Islet precursor cell (in vitro differentiated cells): Measurements from ENCODE around the gene RIMBP3B.
"Not testable (repeated sequence)": the region's sequence is repeated elsewhere in the genome, so short reads cannot be mapped to it uniquely, and the experiment has no call there.

Source experiments
- DNase-seq: peaks from one replicate; pipeline ENCODE4 v3.0.0-alpha.2; 2018

Gene RIMBP3B

DNA sequence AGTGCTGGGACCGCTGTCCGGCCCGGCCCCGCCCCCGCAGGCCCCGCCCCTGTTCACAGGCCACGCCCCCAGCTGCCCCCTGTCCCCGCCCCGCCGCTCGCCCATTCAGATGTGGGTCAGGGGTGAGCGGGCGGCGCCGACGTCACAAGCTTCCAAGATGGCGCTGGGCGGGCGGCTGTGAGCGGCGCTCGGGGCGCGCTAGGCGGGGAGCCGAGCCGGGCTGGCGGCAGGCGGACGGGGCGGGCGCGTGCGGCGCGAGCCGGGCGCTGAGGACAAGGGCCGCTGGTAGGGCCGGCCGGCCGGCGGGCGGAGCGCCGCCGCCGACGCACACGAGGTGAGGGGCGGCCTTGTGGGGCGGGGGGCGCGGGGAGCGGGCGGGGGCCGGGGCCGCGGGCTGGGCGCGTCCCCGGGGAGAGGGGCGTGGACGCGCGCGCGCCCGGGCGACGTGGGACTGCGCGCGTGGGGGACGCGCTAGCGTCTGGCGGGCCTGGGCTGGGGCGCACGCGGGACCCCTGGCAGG is 33.7 kb downstream of the RIMBP3B start, which contains the start of gene HIC2:
Gene HIC2, plus strand, starts transcription at position 145 of the 520 bp plus-strand sequence. CDS start 25,461 bp downstream, outside the sequence.
- DNase-seq, result not testable (repeated sequence)

DNA sequence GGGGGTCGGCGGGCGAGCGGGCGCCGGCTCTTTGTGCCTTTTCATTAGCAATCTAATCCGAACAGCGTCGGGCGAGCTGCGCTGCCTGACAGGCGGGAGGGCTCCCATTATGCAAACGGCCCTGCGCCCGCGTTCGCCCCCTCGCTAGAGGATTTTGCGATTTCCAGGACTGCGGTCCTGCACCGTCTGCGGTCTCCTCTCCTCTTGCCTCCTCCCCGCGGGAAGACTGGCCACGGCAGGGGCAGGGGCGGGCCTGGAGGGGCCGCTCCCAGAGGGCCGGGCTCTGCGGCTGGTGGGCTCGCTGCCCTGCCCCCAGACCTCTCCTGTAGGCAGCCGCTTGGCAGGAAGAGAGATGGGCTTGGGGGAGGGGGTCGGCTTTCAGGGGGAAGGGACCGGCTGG is 34.3 kb downstream of the RIMBP3B start:
- DNase-seq, result not testable (repeated sequence)

DNA sequence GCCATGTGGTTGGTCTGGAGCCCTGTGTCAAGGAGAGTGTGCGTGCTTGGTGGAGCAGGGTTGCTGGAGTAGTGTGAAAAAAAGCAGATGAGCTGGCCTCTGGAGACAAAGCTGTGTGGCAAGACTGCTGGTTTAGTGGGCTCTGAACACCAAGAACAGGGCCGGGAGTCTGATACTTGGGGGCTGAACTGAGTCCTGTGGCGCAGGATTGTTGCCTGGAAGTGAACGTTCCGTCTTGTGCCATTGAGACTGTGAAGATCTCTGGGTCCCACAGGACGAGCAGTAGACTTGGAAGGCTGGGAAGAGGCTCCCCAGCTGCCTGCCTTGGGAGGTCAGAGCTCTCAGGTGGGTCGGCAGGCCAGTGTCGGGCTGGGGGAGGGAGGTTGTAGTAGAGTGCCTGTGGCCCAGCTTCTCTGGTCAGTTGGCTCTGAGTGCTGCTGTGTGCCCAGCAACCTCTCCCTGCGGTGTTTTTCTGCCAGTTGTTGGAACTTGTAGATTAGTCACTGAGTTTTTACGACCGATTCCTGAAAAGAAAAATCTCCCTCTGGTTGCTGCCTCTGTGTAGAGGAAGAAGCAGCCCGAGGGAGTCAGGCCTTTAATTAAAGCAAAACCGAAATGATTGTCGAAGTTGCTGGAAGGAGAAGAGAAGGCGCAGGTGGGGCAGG is 35.6 kb downstream of the RIMBP3B start:
- not testable (repeated sequence) for DNase-seq

DNA sequence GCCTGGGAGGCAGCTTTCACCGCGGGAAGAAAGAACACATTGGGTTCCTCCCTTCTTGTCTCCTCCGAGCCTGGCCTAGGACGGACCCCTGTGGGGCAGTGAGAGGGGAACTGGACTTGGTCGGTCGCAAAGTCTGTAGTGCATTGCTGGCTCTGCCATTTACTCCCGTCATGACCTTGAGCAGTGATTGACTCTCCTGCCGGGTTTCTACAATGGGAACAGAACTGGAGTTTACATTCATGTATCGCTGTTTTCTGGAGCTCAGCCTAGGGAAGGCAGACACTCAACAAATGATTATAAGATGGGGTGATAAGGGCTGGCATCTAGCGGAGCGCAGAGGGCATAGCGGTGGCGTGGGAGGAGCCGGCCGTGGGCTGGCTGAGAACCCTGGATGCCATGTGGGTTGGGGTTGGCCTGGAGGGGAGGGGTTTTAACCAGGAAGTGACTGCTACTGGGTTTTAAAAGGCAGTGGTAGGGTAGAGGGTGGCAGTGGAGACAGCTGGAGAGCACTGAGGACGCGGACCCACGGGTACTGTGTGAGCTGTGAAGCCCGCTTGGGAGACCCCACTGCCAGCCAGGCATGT is 36.7 kb downstream of the RIMBP3B start:
- not testable (repeated sequence) for DNase-seq

DNA sequence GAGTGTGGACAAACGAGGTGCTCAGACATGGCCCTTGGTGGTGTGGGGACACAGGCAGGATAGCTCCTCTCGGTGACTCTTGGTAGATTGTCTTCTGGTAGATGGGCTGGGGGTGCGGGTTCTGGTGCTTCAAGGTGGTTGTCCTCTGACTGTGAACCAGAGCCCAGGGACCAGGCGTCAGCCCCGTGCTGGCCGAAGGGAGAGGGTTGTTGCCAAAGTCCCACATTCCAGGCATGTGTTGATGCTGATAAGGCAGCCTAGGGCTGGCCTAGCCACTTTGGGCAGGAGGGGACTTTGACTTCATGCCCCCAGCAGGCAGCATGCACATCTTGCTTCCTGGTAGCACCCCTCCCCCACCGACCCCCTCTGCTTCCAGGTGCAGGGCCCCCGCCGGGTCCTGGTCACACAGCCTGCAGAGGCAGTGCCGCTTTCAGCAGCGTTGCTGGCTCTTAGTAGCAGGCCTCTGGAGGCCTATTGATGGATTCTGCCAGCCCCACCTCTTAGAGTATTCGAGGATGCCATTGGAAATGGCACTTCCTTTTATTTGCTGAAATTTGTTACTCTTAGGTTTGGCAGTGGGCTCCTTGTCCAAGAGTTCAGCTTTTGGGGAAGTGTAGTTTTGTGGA is 40.6 kb downstream of the RIMBP3B start:
- DNase-seq, result not testable (repeated sequence)

DNA sequence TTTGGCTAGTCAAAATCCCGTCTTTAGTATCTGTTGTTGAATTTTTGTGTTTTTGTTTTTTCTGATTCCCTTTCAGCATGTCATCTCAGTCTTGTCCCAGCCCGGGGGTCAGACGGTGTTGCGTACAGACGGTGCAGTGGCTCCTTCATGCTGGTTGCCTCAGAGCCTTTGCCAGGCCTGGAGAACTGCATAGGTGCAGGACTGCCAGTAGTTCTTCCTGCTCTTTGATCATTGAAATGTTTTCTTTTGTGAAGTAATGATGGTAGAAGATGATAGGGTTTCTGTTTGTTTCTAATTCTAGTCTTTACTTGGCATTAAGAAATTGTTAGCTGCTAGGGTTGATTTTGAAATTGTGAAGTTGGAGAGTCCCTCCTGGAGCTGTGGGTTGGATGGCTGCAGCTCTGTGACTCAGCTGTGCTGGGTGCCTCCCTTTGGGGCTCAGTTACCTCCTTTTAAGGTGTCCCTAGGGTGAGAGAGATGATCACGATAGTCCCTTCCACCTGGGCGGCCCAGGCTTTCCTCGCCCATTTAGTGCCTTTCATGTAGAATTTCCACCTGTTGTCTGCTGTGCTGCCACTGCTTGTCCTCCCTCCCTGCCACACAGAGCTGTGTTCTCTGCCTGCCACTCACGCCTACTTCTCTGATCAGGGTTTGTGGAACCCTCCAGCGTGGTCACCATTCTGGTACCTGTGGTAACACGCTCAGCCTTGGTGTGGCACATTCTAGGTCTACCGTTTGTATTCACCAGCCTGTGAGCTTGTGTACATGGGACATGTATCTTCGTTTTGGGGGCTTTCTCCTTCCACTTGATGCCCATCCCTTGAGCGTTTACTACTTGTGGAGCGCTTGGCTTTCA is 51.1 kb downstream of the RIMBP3B start:
- DNase-seq, result not testable (repeated sequence)

DNA sequence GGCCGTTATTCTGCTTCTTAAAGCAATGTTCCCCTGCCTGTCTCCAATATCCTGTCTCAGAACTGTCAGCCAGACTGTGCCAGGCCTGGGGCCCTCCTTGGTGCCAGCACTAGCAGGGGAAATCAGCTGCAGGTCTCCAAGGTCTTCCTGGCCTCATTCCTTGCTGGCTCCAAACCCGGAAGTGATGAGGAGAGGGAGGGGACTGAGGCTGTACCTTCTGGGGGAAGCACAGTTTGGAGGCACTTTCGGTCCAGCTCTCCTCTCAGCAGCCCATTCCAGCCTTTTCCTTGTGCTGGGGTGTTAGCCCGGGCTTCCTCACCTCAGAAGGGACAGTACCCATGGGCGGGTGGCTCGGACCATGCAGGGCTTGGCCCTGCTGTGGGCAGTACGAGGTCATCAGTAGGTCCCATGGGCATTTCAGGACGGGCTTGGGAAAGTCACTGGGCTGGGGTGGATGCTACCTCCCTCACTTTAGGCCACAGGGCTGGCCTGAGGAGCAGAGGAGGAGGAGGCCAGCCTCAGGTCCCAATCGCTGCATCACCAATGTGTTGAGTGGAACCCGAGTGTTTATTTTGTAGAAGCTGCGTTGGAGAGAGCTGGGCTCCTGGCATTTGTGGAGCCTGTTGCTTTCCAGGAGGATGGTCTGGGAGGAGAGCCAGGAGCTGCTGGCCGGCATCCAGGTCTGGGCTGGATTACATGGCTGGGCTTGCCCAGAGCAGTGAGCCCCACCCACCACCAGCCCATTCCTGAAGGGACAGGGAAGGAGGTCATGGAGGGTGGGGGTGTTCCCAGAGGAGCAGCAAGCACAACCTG is 52.7 kb downstream of the RIMBP3B start:
- not testable (repeated sequence) for DNase-seq

DNA sequence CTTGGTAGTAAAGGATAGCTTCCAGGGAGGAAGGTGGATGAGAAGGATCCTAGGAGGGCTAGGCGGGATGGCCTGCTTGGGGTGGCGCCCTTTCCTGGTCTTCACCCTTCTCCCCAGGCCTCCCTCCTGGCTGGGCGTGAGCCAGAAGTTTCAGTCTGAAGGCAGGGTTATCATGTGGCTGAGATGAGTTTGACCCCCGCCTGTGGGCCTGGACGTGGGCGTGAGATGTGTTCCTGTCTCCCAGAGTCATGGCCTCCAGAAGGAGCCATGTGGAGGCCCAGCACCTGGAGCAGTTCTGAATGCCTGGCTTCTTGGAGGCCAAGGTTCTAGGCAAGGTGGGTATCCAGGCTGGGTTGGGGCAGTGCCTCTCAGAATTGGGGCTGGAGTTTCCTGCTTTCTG is 54.5 kb downstream of the RIMBP3B start:
- DNase-seq, result not testable (repeated sequence)
